Bladder microvascular endothelial cell (primary cell): Measurements from ENCODE around the gene AFP. TPM values are rescaled to one million over a fixed set of nuclear protein-coding genes. Genes with fewer than 3 reads are reported as not detected.

Source experiments
- total RNA-seq: library from RNA; depleted of rRNA; stranded (reverse); fragments of >200 nt; gene quantifications from 2 replicates; pipeline ENCODE4 v1.2.3, GENCODE V29; 2014

The AFP gene
- not detected in 2 replicates for total RNA-seq

DNA sequence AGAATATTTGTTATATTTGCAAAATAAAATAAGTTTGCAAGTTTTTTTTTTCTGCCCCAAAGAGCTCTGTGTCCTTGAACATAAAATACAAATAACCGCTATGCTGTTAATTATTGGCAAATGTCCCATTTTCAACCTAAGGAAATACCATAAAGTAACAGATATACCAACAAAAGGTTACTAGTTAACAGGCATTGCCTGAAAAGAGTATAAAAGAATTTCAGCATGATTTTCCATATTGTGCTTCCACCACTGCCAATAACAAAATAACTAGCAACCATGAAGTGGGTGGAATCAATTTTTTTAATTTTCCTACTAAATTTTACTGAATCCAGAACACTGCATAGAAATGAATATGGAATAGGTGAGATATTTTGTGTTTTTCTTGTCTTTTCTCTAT is at the start of gene AFP:
Gene AFP, plus strand, starts transcription at position 238 of the 400 bp plus-strand sequence. Its CDS starts 42 bp downstream, at position 280.

DNA sequence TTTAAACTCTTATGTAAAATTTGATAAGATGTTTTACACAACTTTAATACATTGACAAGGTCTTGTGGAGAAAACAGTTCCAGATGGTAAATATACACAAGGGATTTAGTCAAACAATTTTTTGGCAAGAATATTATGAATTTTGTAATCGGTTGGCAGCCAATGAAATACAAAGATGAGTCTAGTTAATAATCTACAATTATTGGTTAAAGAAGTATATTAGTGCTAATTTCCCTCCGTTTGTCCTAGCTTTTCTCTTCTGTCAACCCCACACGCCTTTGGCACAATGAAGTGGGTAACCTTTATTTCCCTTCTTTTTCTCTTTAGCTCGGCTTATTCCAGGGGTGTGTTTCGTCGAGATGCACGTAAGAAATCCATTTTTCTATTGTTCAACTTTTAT is 32.0 kb upstream of the AFP start, which contains the start of gene ALB:
Gene ALB, plus strand, starts transcription at position 246 of the 400 bp plus-strand sequence. Its CDS starts 41 bp downstream, at position 287.

DNA sequence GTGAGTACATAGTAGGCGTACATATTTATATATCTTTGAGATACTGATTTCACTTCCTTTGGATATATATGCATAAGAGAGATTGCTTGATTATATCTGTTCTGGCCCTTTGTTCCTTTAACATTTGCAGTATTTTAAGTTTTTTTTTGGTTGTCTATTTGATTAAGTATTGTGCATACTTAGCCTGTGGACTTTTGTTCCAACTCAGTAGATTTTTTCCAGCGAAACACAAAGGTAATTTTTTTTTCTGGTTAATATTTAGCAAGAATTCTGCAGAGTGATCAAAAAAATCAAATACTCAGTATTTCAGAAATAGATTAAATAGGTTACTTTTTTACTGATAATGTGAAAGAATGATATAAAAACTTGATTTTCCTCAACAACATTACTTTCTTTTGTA is 45.3 kb downstream of the AFP start, which contains the start of gene AFM:
Gene AFM, plus strand, starts transcription at position 388 of the 400 bp plus-strand sequence. CDS start 31 bp downstream, outside the sequence.

Other genes with a start within 250 kb of the AFP start
- gene ANKRD17, start 177.4 kb upstream of the AFP start, total RNA-seq = 30.1 and 96.4 TPM in 2 replicates
- not detected in 2 replicates for gene ALB, start 31.9 kb upstream of the AFP start, total RNA-seq
- gene AFM, start 45.5 kb downstream of the AFP start, total RNA-seq = not detected in 2 replicates
- not detected in 2 replicates for gene RASSF6, start 184.2 kb downstream of the AFP start, total RNA-seq